Medulla oblongata (tissue), 1 donor: Measurements from ENCODE around the gene SLC36A1.
A peak's percentile ranks its signal among the peaks of the same experiment; 100 is the strongest.

Experiments used
- DNase-seq: peaks from one replicate; pipeline ENCODE4 v3.0.0-alpha.2; 2015; ENCODE audit errors: extremely low spot score

SLC36A1 gene

GRCh38 chr5:151451626-151452520 is 4.5 kb downstream of the SLC36A1 start:
- DNase-seq = no peak

- no peak for DNase-seq
Measured at GRCh38 chr5:151454166-151454565, 6.8 kb downstream of the SLC36A1 start.

DNA sequence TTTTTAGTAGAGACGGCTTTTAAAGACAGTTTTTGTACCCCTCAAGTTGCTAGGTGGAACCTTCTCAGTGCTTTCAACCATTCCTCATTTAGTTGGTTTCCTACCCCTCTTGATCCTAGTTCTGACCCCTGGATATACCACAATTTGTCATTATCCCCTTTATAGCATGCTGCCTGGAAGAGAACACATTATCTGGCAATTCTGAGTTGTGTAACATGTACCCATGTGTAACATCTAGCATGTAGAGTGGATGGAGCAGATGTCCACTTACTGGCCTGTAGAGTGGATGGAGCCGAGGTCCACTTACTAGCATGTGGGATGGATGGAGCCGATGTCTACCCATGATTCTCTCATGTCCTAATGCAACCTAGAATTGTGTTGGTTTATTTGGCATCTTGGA is 7.5 kb downstream of the SLC36A1 start:
- DNase-seq = no peak

GRCh38 chr5:151456321-151456940 is 9.0 kb downstream of the SLC36A1 start:
- DNase-seq = no peak

GRCh38 chr5:151458314-151458713 is 10.9 kb downstream of the SLC36A1 start:
- DNase-seq = no peak

DNA sequence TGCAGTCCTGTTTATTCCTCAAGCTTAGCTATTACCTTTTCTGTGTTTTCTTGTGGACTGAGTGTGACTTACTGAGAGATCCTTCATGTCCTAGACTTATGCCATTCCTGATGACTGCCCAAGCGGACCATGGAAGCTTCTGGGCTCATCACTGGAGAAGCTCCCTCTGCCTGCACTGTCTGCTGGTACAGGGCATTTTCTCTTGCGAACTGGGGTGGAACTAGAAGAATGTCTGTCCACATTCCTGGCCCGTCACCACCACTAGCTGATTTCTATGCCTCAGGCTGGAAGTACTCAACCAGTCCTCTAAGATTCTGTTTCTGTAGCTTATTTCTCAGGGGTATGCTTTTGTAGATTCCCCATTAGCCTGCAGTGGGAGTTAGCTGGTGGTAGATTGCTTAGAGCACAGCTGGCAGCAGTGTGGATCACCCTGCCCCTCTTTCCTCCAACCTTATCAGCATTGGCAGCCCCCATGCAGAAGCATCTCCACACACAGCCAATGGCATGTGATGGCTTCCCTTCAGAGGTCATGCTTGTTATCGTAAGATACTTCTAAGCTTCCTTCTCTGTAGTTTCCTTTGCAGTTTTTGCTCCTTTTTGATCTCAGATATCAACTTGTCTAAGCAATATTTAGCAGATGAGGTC is 12.4 kb downstream of the SLC36A1 start:
- no peak for DNase-seq

GRCh38 chr5:151461312-151461711 is 13.9 kb downstream of the SLC36A1 start:
- DNase-seq = no peak

DNA sequence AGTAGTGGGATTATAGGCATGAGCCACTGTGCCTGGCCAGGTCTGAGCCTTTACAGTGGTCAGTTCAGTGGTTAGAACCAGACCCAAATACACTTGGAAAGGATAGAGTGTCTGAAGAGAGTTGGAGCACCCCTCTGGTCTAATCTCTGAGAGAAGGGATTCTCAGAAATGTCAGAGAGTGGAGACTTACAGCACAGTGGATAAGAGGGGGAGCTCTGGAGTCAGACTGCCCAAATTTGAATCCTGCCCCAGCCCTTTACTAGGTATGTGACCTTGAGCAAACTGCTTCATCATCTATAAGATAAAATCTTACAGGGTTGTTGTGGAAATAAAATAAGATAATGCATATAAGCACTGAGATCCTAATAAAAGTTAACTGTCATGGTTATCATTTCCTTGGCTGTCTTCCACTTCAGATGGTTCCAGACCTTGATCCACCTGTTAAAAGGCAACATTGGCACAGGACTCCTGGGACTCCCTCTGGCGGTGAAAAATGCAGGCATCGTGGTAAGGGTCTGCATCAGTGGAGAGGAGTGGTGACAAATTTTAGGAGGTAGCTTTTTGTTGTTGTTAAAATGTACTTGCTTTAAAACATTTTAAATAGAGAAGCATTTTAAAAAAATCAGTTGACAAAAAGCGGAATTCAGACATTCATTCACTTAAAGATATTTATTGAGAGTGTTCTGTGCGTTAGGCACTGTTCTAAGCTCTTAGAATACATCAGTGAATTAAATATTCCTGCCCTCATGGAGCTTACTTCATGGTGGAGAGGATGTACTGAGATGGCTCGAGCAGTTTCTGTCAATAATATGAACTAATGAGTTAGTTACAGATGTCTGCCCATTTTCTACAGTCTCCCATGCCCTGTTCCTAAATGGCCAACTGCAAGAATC is 16.0 kb downstream of the SLC36A1 start:
- DNase-seq = no peak

- DNase-seq = no peak
Measured at GRCh38 chr5:151464101-151464500, 16.7 kb downstream of the SLC36A1 start.

DNA sequence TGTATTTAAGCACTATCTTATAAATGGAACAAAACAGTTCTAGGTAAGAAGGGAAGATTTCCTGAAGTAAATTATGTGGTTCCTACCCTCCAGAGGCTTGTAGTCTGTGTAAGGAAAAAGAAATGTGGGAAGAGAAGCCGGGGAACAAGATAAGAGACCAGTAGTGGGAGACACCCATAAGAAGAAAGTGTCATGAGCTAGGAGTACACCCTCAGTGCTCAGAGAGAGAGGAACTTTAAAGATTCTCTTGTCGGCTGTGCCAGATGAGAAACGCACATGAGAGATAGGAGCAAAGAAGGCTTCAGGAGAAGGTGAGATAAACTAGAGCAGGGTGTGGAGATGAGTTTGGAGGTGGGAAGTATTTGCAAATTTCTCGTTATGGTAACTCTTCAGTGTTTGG is 18.1 kb downstream of the SLC36A1 start:
- DNase-seq = no peak

- no peak for DNase-seq
Measured at GRCh38 chr5:151467576-151467975, 20.2 kb downstream of the SLC36A1 start.

DNA sequence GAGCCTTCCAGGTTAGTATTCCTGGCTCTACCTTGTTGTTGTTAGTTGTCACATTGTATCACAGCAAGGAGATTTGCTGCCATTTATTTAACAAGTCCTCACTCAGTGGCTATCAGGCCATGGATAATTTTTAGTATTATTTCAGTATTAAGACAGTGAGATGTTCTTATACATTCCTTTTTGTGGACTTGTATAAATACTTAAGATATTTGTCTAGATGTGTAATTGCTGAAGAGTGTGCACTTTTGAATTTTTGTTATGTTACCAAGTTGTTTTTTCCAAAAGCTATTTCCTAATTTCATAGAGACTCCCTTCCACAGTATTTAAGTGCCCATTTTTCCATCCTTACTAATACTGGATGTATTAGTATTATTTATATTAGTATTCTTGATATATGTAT is 22.0 kb downstream of the SLC36A1 start:
- no peak for DNase-seq

GRCh38 chr5:151469992-151470391 is 22.6 kb downstream of the SLC36A1 start:
- no peak for DNase-seq

DNA sequence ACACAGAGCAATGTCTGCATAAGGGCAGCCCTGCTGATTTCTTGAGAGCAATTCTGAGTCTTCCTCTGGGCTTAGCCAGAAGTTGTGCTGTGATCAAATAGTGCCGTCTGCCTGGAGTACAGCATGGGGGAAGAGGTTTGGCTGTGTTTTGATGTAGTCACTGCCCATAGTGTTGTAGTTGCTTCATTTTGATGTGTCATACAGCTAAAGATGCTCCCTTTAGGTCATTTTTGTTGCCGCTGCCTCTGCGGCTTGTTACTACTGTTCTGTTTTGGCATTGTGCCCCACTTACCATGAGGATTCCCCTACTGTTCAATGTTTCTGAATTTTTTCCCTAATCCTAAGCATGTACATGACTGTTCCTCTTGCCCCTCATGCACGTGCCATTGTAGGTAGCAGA is 23.0 kb downstream of the SLC36A1 start:
- DNase-seq = no peak

- no peak for DNase-seq
Measured at GRCh38 chr5:151471276-151471675, 23.9 kb downstream of the SLC36A1 start.

GRCh38 chr5:151474799-151475198 is 27.4 kb downstream of the SLC36A1 start:
- no peak for DNase-seq

- DNase-seq = no peak
Measured at GRCh38 chr5:151475388-151475787, 28.0 kb downstream of the SLC36A1 start.

DNA sequence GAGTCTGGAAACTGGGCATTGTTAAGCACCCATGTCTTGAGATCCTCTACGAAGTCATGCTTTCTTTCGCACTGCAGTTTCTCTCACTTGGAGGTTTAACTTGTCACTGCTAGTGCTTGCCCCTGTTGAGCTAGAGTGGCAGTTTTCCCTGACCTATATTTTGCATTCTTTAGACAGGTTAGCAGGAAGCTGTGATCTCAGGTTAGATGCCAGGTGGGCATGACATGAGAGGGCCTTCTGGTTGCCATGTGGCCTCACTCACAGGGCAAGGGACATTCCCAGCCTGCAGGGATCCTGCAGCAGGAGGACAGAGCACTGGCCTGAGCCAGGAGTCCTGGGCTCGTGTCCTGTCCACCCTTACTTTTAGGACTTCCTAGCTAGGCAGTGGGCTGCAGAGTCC is 28.6 kb downstream of the SLC36A1 start:
- DNase-seq = no peak

DNA sequence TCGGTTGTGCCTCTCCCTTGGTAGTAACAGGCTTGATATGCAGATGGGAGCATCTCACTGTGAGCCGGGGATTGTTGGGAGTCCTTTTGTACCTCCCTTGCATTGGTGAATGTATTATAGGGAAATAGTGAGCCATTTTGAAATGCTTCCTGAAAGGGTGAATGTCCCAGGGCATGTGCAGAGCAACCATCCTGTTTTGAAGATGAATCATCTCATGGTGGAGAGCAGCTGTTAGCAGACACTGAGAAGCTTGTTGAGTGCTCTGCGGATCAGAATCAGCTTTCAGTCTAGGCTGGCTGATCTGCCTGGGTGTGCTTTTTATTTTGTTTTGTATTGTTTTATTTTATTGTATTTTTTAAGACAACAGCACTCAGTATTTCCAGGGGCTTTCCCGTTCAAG is 29.7 kb downstream of the SLC36A1 start:
- DNase-seq = no peak

DNA sequence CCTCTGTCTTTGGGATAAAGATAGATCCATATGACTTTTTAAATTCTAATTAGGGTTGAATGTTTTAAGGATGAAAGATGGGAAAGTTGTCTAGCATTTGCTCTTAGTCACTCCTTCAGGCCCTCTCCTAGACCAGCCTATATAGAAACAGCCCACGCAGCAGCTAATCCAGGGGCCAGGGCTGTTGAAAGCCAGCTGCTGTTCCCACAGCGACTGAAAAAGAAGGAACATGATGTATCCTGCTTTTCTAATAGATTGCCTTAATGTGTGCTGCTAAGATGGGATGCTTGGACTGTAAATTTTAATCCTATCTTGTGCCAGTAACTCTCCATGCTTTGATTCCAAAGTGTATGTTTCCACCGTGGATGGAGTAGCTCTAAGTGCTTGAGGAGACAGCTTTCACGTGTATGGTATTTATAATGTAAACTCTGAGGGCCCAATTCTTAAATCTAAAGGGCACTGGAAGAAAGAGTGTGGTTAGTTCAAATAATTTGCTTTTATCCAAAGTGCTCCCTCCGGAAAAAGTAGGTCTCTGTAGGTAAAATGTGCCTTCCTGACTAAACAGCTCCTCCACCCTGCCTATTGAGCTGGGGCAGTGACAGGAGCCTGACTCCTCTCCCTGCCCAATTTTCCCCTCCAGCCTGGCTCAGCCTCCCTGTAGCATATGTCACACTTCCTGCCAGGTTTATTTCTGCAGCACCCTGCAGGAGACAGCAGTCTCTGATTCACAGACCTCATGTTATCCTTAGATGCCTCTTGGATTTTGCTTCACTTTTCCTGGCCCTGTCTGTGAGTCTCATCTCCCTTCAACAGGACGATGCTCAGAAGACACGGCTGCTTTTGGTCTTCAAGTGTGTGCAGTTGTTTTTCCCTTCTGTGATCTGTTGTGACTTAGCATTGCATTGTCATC is 33.2 kb downstream of the SLC36A1 start:
- no peak for DNase-seq

DNA sequence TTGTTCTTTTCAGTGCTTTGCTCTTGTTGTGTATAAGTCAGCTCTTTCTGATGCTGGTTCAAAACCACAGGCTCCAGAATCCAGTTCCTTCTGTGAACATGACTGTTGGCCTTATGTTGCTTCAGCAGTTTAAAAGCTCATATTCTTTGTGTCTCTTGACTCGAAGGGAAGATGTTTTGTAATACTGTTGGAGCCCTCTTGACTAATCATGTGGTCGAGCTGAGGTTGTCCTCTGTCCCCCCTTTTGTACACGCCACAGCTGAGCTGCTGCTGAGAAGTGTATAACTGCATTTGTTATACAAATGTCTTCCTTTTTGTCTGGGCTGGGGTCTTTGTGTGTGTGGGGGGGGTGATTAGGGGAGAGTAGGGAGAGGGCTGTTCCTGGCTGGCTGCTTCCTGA is 35.8 kb downstream of the SLC36A1 start:
- peak; percentile 81 for DNase-seq
